ENCODE results near the gene KDF1. TPM values are rescaled to one million over a fixed set of nuclear protein-coding genes. Genes with fewer than 3 reads are reported as not detected.
A peak's percentile ranks its signal among the peaks of the same experiment; 100 is the strongest.

The KDF1 gene
- total and polyA plus RNA-seq, 2 of the 13 experiments (the other 11 are each of a cell fraction or from before 2014, with no cell fraction given), result 1.9 to 4.9 TPM

DNA sequence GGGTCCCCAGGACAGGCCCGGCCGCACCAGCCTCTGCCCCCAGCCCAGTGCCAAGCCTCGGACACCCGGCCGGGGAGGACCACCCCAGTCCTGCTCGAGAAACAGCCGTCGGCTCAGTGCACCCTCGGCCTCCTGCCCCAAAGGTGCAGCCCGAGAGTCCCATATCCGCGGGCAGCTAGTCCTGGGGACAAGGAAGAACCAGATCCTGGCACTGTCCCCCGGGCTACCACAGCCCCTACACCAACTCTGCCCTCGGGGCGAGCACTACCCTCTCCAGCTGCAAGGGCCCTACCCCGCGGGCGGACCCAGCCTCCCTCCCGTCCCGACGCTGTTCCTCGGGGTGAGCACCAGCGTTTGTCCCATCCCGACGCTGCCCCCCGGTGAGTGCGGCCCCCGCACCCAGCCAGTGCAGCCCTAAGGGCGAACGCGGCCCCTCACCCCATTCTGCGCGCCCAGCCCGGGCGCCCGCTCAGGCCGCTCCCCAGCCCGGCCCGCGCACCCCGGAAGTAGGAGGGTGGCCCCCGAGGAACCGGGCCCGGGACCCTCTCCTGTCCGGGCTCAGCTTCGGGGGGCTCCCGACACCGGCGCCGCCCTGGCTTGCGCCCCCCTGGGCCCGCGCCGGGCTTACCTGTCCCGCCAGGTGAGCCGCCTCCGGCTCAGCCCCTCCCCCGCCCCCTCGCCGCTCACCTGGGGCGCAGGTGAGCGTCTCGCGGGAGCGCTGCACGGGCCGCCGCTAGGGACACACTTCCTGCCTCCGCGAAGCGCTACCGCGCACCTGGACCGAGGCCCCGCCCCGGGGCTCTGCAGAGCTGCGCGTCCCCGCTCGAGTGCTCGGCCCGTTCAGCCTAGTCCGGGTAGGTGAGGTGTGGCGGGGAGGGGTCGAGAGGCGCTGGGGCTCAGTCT is at the start of gene KDF1 (continued):
- TF ChIP-seq, protein P1, sequence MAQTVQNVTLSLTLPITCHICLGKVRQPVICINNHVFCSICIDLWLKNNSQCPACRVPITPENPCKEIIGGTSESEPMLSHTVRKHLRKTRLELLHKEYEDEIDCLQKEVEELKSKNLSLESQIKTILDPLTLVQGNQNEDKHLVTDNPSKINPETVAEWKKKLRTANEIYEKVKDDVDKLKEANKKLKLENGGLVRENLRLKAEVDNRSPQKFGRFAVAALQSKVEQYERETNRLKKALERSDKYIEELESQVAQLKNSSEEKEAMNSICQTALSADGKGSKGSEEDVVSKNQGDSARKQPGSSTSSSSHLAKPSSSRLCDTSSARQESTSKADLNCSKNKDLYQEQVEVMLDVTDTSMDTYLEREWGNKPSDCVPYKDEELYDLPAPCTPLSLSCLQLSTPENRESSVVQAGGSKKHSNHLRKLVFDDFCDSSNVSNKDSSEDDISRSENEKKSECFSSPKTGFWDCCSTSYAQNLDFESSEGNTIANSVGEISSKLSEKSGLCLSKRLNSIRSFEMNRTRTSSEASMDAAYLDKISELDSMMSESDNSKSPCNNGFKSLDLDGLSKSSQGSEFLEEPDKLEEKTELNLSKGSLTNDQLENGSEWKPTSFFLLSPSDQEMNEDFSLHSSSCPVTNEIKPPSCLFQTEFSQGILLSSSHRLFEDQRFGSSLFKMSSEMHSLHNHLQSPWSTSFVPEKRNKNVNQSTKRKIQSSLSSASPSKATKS (CRISPR knock-in tag; IDR thresholded peaks at IDR 0.05), result no peak
- TF ChIP-seq FOXP1 (IDR thresholded peaks at IDR 0.05), result no peak
- no peak for TF ChIP-seq FOXP1 (CRISPR knock-in tag; IDR thresholded peaks at IDR 0.05)
- peak; percentile 70 for TF ChIP-seq ELF1 (CRISPR knock-in tag; IDR thresholded peaks at IDR 0.05)
- TF ChIP-seq RARA (CRISPR knock-in tag; IDR thresholded peaks at IDR 0.05), result peak; percentile 29; the same call in 1 of the 2 replicates
- TF ChIP-seq, protein P2, sequence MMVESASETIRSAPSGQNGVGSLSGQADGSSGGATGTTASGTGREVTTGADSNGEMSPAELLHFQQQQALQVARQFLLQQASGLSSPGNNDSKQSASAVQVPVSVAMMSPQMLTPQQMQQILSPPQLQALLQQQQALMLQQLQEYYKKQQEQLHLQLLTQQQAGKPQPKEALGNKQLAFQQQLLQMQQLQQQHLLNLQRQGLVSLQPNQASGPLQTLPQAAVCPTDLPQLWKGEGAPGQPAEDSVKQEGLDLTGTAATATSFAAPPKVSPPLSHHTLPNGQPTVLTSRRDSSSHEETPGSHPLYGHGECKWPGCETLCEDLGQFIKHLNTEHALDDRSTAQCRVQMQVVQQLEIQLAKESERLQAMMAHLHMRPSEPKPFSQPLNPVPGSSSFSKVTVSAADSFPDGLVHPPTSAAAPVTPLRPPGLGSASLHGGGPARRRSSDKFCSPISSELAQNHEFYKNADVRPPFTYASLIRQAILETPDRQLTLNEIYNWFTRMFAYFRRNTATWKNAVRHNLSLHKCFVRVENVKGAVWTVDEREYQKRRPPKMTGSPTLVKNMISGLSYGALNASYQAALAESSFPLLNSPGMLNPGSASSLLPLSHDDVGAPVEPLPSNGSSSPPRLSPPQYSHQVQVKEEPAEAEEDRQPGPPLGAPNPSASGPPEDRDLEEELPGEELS (CRISPR knock-in tag; IDR thresholded peaks at IDR 0.05), result 0 out of 2 replicates have a peak, but pooled peaks have one; percentile 40
- TF ChIP-seq ZZZ3 (CRISPR knock-in tag; IDR thresholded peaks at IDR 0.05; ENCODE audit: borderline replicate concordance), result no peak
- TF ChIP-seq, protein P3, sequence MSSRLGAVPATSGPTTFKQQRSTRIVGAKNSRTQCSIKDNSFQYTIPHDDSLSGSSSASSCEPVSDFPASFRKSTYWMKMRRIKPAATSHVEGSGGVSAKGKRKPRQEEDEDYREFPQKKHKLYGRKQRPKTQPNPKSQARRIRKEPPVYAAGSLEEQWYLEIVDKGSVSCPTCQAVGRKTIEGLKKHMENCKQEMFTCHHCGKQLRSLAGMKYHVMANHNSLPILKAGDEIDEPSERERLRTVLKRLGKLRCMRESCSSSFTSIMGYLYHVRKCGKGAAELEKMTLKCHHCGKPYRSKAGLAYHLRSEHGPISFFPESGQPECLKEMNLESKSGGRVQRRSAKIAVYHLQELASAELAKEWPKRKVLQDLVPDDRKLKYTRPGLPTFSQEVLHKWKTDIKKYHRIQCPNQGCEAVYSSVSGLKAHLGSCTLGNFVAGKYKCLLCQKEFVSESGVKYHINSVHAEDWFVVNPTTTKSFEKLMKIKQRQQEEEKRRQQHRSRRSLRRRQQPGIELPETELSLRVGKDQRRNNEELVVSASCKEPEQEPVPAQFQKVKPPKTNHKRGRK (CRISPR knock-in tag; IDR thresholded peaks at IDR 0.05), result no peak
- peak; percentile 34 for TF ChIP-seq SPEN (CRISPR knock-in tag; IDR thresholded peaks at IDR 0.05; ENCODE audit: low read depth)
- no peak for TF ChIP-seq ZBTB7A (CRISPR knock-in tag; IDR thresholded peaks at IDR 0.05)
- no peak for TF ChIP-seq MIER3 (CRISPR knock-in tag; IDR thresholded peaks at IDR 0.05; ENCODE audit: borderline replicate concordance)
- TF ChIP-seq, protein P4, sequence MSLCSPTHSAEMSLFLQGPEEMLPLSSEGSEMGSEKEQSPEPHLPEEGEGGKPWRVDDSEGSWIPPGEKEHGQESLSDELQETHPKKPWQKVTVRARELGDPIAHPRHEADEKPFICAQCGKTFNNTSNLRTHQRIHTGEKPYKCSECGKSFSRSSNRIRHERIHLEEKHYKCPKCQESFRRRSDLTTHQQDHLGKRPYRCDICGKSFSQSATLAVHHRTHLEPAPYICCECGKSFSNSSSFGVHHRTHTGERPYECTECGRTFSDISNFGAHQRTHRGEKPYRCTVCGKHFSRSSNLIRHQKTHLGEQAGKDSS (CRISPR knock-in tag; IDR thresholded peaks at IDR 0.05; ENCODE audit: borderline replicate concordance, low read depth), result peak; percentile 95
- TF ChIP-seq, protein P5, sequence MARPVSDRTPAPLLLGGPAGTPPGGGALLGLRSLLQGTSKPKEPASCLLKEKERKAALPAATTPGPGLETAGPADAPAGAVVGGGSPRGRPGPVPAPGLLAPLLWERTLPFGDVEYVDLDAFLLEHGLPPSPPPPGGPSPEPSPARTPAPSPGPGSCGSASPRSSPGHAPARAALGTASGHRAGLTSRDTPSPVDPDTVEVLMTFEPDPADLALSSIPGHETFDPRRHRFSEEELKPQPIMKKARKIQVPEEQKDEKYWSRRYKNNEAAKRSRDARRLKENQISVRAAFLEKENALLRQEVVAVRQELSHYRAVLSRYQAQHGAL (CRISPR knock-in tag; IDR thresholded peaks at IDR 0.05; ENCODE audit: not compliant biosample characterization), result no peak
- no peak for TF ChIP-seq GATA4 (IDR thresholded peaks at IDR 0.05; ENCODE audit: borderline replicate concordance, low read depth)
- TF ChIP-seq ZKSCAN1 (IDR thresholded peaks at IDR 0.05; ENCODE audit: low read length), result no peak
- TF ChIP-seq KAT2B (IDR thresholded peaks at IDR 0.05; ENCODE audit: borderline replicate concordance, low read depth, low read length), result no peak
- TF ChIP-seq, protein P6, sequence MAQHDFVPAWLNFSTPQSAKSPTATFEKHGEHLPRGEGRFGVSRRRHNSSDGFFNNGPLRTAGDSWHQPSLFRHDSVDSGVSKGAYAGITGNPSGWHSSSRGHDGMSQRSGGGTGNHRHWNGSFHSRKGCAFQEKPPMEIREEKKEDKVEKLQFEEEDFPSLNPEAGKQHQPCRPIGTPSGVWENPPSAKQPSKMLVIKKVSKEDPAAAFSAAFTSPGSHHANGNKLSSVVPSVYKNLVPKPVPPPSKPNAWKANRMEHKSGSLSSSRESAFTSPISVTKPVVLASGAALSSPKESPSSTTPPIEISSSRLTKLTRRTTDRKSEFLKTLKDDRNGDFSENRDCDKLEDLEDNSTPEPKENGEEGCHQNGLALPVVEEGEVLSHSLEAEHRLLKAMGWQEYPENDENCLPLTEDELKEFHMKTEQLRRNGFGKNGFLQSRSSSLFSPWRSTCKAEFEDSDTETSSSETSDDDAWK (CRISPR knock-in tag; IDR thresholded peaks at IDR 0.05), result no peak
- TF ChIP-seq, protein P7, sequence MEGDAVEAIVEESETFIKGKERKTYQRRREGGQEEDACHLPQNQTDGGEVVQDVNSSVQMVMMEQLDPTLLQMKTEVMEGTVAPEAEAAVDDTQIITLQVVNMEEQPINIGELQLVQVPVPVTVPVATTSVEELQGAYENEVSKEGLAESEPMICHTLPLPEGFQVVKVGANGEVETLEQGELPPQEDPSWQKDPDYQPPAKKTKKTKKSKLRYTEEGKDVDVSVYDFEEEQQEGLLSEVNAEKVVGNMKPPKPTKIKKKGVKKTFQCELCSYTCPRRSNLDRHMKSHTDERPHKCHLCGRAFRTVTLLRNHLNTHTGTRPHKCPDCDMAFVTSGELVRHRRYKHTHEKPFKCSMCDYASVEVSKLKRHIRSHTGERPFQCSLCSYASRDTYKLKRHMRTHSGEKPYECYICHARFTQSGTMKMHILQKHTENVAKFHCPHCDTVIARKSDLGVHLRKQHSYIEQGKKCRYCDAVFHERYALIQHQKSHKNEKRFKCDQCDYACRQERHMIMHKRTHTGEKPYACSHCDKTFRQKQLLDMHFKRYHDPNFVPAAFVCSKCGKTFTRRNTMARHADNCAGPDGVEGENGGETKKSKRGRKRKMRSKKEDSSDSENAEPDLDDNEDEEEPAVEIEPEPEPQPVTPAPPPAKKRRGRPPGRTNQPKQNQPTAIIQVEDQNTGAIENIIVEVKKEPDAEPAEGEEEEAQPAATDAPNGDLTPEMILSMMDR (CRISPR knock-in tag; IDR thresholded peaks at IDR 0.05), result peak; percentile 48; the same call in 1 of the 2 replicates
